Measurements from ENCODE around the gene C1orf216. TPM values are rescaled to one million over a fixed set of nuclear protein-coding genes. Genes with fewer than 3 reads are reported as not detected.

C1orf216 gene
- total RNA-seq, 1 donor from 2014 or later = 11.5 TPM

Other genes starting within 250 kb of the C1orf216 start
- 84.0 TPM for gene KIAA0319L, start 161.5 kb downstream of the C1orf216 start, total RNA-seq
- 56.0 TPM for gene NCDN, start 161.1 kb downstream of the C1orf216 start, total RNA-seq
- gene TFAP2E, start 145.6 kb downstream of the C1orf216 start, total RNA-seq = 0.48 TPM
- 35.6 TPM for gene PSMB2, start 77.4 kb downstream of the C1orf216 start, total RNA-seq
- 0.46 TPM for gene CLSPN, start 51.1 kb upstream of the C1orf216 start, total RNA-seq
- gene AGO4, start 89.1 kb upstream of the C1orf216 start, total RNA-seq = 23.9 TPM
- 21.1 TPM for gene AGO1, start 164.3 kb upstream of the C1orf216 start, total RNA-seq
- gene AGO3, start 212.2 kb upstream of the C1orf216 start, total RNA-seq = 17.5 TPM